Muscle of leg (tissue), 11 donors: Measurements from ENCODE around the gene SMPX. TPM values are rescaled to one million over a fixed set of nuclear protein-coding genes. Genes with fewer than 3 reads are reported as not detected.
A peak's percentile ranks its signal among the peaks of the same experiment; 100 is the strongest.

ENCODE experiments used
- DNase-seq: peaks from one replicate; pipeline ENCODE4 v3.0.0; 2013
- H3K27ac ChIP-seq: one replicate; pipeline ENCODE4 v1.5.1; 2013; ENCODE audit warnings: mild to moderate bottlenecking, low read length, control low read depth
- H3K27me3 ChIP-seq: one replicate; pipeline ENCODE4 v1.6.1; 2013; ENCODE audit warnings: low read length; ENCODE audit not compliant: control insufficient read depth, insufficient read depth
- H3K36me3 ChIP-seq: one replicate; pipeline ENCODE4 v1.6.1; 2013; ENCODE audit warnings: low read length; ENCODE audit not compliant: control insufficient read depth, insufficient read depth
- H3K4me1 ChIP-seq: one replicate; pipeline ENCODE4 v1.6.1; 2013; ENCODE audit warnings: low read length; ENCODE audit not compliant: control insufficient read depth, insufficient read depth
- H3K4me3 ChIP-seq: one replicate; pipeline ENCODE4 v1.5.1; 2013; ENCODE audit warnings: low read length, control low read depth
- H3K9me3 ChIP-seq: replicated peaks from 2 replicates; pipeline ENCODE4 v1.6.1; 2013; ENCODE audit warnings: low read depth, low read length; ENCODE audit not compliant: control insufficient read depth
- WGBS: methylation state at CpG from one replicate; pipeline ENCODE4 v1.1.5; 2013; ENCODE audit warnings: missing lambda C conversion rate; ENCODE audit not compliant: insufficient coverage; 5-methylcytosine and 5-hydroxymethylcytosine counted together
- polyA plus RNA-seq, 8 donors: library from polyadenylated mRNA; unstranded; fragments of 120-200 nt; gene quantifications; one replicate each; pipeline versions ENCODE4 v1.2.1 to v1.2.3, GENCODE V29; 2013; ENCODE audit warnings: inconsistent platforms in 1 of 8, low replicate concordance in 1 of 8; ENCODE audit not compliant: insufficient read length in 8 of 8, insufficient read depth in 1 of 8
- total RNA-seq: library from RNA; stranded (reverse); fragments of 120-200 nt; gene quantifications from one replicate; pipeline ENCODE4 v1.2.4, GENCODE V29; 2013

Gene SMPX
- total and polyA plus RNA-seq, 9 donors: 184 to 299 (median 249) TPM

GRCh38 chrX:21738210-21738949 is 19.5 kb downstream of the SMPX start:
- peaks cover 12% of the 10 kb centered on the region for H3K4me1 ChIP-seq
- H3K27me3 ChIP-seq: peaks cover 21% of the 10 kb centered on the region
- peaks cover 5% of the 10 kb centered on the region for H3K36me3 ChIP-seq
- no peak overlapping the region for H3K4me3 ChIP-seq
- DNase-seq: peak; percentile 63
- H3K27ac ChIP-seq: peak overlapping the region; percentile 43
- WGBS: 14% methylated on average over 12 of the region's 15 CpGs
- H3K9me3 ChIP-seq: no peaks in the 10 kb centered on the region

GRCh38 chrX:21735768-21736127 is 22.2 kb downstream of the SMPX start:
- peaks cover 5% of the 10 kb centered on the region for H3K4me1 ChIP-seq
- H3K27me3 ChIP-seq: peaks cover 17% of the 10 kb centered on the region
- no peak overlapping the region for H3K27ac ChIP-seq
- WGBS: no CpG with 5 or more reads among the region's 1 CpG
- DNase-seq: no peak
- H3K36me3 ChIP-seq: peaks cover 5% of the 10 kb centered on the region
- H3K4me3 ChIP-seq: no peak overlapping the region
- no peaks in the 10 kb centered on the region for H3K9me3 ChIP-seq

- H3K4me3 ChIP-seq: no peak overlapping the region
Observed at GRCh38 chrX:21735038-21735767, 22.7 kb downstream of the SMPX start.

GRCh38 chrX:21734175-21734574 is 23.7 kb downstream of the SMPX start:
- WGBS: 51% methylated on average over 2 of the region's 2 CpGs
- H3K9me3 ChIP-seq: no peaks in the 10 kb centered on the region
- no peak overlapping the region for H3K27ac ChIP-seq
- peaks cover 3% of the 10 kb centered on the region for H3K4me1 ChIP-seq
- no peak overlapping the region for H3K4me3 ChIP-seq
- H3K36me3 ChIP-seq: peaks cover 5% of the 10 kb centered on the region
- no peak for DNase-seq
- H3K27me3 ChIP-seq: peaks cover 19% of the 10 kb centered on the region

More at GRCh38 chrX:21735038-21735767, 22.7 kb downstream of the SMPX start:
- WGBS: 80% methylated on average over 1 of the region's 5 CpGs
- peaks cover 3% of the 10 kb centered on the region for H3K4me1 ChIP-seq
- no peak overlapping the region for H3K27ac ChIP-seq
- peaks cover 5% of the 10 kb centered on the region for H3K36me3 ChIP-seq
- DNase-seq: no peak
- no peaks in the 10 kb centered on the region for H3K9me3 ChIP-seq
- H3K27me3 ChIP-seq: peaks cover 17% of the 10 kb centered on the region

- Histone ChIP-seq H3K27ac (no peak overlapping the region), H3K27me3 (peaks cover 19% of the 10 kb centered on the region)
Observed at GRCh38 chrX:21733705-21734104, 24.2 kb downstream of the SMPX start.

GRCh38 chrX:21730026-21730425 is 27.9 kb downstream of the SMPX start:
- no peak for DNase-seq
- no peak overlapping the region for H3K27ac ChIP-seq

More at GRCh38 chrX:21733705-21734104, 24.2 kb downstream of the SMPX start:
- Histone ChIP-seq H3K9me3 (no peaks in the 10 kb centered on the region), H3K36me3 (peaks cover 5% of the 10 kb centered on the region), H3K4me1 (peaks cover 2% of the 10 kb centered on the region), H3K4me3 (no peak overlapping the region)
- DNase-seq: no peak
- 80% methylated on average over 1 of the region's 1 CpG for WGBS

GRCh38 chrX:21728276-21728968 is 29.5 kb downstream of the SMPX start:
- Histone ChIP-seq H3K4me1 (no peaks in the 10 kb centered on the region), H3K27ac (no peak overlapping the region), H3K4me3 (no peak overlapping the region), H3K9me3 (no peaks in the 10 kb centered on the region), H3K27me3 (peaks cover 10% of the 10 kb centered on the region), H3K36me3 (no peaks in the 10 kb centered on the region)
- WGBS: 50% methylated on average over 2 of the region's 3 CpGs
- DNase-seq: no peak

More at GRCh38 chrX:21730026-21730425, 27.9 kb downstream of the SMPX start:
- Histone ChIP-seq H3K4me3 (no peak overlapping the region), H3K27me3 (peaks cover 15% of the 10 kb centered on the region), H3K9me3 (no peaks in the 10 kb centered on the region), H3K4me1 (no peaks in the 10 kb centered on the region), H3K36me3 (peaks cover 3% of the 10 kb centered on the region)

- Histone ChIP-seq H3K36me3 (no peaks in the 10 kb centered on the region), H3K4me3 (no peak overlapping the region), H3K27ac (no peak overlapping the region), H3K9me3 (no peaks in the 10 kb centered on the region), H3K27me3 (peaks cover 12% of the 10 kb centered on the region), H3K4me1 (no peaks in the 10 kb centered on the region)
- no peak for DNase-seq
- 40% methylated on average over 3 of the region's 6 CpGs for WGBS
Observed at GRCh38 chrX:21725916-21726315, 32.0 kb downstream of the SMPX start.

- peak; percentile 41 for DNase-seq
- no peak overlapping the region for H3K27ac ChIP-seq
Observed at GRCh38 chrX:21725496-21725895, 32.4 kb downstream of the SMPX start.

GRCh38 chrX:21723814-21724213 is 34.1 kb downstream of the SMPX start:
- Histone ChIP-seq H3K4me3 (no peak overlapping the region), H3K4me1 (no peaks in the 10 kb centered on the region), H3K27ac (no peak overlapping the region), H3K27me3 (peaks cover 11% of the 10 kb centered on the region), H3K36me3 (no peaks in the 10 kb centered on the region), H3K9me3 (no peaks in the 10 kb centered on the region)
- 44% methylated on average over 2 of the region's 4 CpGs for WGBS
- DNase-seq: no peak

More at GRCh38 chrX:21725496-21725895, 32.4 kb downstream of the SMPX start:
- no peak overlapping the region for H3K4me3 ChIP-seq
- no CpG with 5 or more reads among the region's 2 CpGs for WGBS
- H3K4me1 ChIP-seq: no peaks in the 10 kb centered on the region
- no peaks in the 10 kb centered on the region for H3K36me3 ChIP-seq
- H3K9me3 ChIP-seq: no peaks in the 10 kb centered on the region
- H3K27me3 ChIP-seq: peaks cover 14% of the 10 kb centered on the region
